ENCODE measurements around the gene PDE4B. TPM values are rescaled to one million over a fixed set of nuclear protein-coding genes. Genes with fewer than 3 reads are reported as not detected.

Gene PDE4B
- total and polyA plus RNA-seq, 10 of the 15 experiments (the other 5 are each of a cell fraction or from before 2014, with no cell fraction given) = 3.0 to 13.2 (median 5.7) TPM

DNA sequence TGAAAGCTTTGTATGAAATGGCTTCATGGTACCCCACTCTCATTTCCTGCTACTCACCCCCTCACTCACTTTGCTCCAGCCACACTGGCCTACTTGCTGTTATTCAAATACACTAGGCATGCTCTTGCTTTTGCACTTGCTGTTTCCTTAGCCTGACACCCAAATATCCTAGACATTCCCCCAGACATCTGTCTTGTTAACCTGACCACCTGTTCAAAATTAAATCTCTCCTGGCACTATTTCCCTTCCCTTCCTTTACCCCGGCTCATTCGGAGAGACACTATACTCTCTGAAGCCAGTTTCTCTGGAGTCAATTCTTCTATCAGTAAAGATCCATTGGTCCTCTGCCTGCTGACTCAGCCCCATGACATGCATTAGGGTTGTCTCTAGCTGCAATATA lies 435.3 kb downstream of the PDE4B start (continued):
- TF ChIP-seq, protein P1, sequence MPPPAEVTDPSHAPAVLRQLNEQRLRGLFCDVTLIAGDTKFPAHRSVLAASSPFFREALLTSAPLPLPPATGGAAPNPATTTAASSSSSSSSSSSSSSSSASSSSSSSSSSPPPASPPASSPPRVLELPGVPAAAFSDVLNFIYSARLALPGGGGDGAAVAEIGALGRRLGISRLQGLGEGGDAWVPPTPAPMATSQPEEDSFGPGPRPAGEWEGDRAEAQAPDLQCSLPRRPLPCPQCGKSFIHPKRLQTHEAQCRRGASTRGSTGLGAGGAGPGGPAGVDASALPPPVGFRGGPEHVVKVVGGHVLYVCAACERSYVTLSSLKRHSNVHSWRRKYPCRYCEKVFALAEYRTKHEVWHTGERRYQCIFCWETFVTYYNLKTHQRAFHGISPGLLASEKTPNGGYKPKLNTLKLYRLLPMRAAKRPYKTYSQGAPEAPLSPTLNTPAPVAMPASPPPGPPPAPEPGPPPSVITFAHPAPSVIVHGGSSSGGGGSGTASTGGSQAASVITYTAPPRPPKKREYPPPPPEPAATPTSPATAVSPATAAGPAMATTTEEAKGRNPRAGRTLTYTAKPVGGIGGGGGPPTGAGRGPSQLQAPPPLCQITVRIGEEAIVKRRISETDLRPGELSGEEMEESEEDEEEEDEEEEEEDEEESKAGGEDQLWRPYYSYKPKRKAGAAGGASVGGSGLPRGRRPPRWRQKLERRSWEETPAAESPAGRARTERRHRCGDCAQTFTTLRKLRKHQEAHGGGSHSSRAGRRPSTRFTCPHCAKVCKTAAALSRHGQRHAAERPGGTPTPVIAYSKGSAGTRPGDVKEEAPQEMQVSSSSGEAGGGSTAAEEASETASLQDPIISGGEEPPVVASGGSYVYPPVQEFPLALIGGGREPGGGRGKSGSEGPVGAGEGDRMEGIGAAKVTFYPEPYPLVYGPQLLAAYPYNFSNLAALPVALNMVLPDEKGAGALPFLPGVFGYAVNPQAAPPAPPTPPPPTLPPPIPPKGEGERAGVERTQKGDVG (CRISPR knock-in tag; IDR thresholded peaks at IDR 0.05) = no peak
- TF ChIP-seq SMARCA5 (IDR thresholded peaks at IDR 0.05) (no peak), NFYA (IDR thresholded peaks at IDR 0.05; ENCODE audit: borderline replicate concordance, low read depth, low read length) (no peak), BRCA1 (IDR thresholded peaks at IDR 0.05; ENCODE audit: low read depth, low read length) (no peak), CREB1 (IDR thresholded peaks at IDR 0.05; ENCODE audit: low read depth) (no peak), POLR2AphosphoS2 (IDR thresholded peaks at IDR 0.05; ENCODE audit: low read depth, low read length) (no peak)
- TF ChIP-seq, protein P2, sequence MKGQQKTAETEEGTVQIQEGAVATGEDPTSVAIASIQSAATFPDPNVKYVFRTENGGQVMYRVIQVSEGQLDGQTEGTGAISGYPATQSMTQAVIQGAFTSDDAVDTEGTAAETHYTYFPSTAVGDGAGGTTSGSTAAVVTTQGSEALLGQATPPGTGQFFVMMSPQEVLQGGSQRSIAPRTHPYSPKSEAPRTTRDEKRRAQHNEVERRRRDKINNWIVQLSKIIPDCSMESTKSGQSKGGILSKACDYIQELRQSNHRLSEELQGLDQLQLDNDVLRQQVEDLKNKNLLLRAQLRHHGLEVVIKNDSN (IDR thresholded peaks at IDR 0.05; ENCODE audit: borderline replicate concordance, extremely low read length, insufficient read depth, low read depth, low read length) = no peak
- TF ChIP-seq, protein P3, sequence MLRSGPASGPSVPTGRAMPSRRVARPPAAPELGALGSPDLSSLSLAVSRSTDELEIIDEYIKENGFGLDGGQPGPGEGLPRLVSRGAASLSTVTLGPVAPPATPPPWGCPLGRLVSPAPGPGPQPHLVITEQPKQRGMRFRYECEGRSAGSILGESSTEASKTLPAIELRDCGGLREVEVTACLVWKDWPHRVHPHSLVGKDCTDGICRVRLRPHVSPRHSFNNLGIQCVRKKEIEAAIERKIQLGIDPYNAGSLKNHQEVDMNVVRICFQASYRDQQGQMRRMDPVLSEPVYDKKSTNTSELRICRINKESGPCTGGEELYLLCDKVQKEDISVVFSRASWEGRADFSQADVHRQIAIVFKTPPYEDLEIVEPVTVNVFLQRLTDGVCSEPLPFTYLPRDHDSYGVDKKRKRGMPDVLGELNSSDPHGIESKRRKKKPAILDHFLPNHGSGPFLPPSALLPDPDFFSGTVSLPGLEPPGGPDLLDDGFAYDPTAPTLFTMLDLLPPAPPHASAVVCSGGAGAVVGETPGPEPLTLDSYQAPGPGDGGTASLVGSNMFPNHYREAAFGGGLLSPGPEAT (IDR thresholded peaks at IDR 0.05; ENCODE audit: low read depth) = no peak

All from GM12878 (cell line).